D721Med (cell line): ENCODE results near the gene SLC6A7.

Source experiments
- DNase-seq: peaks from one replicate; pipeline ENCODE4 v3.0.0; 2011; ENCODE audit warnings: low spot score; ENCODE audit not compliant: insufficient read length
- FAIRE-seq: peaks from 2 replicates; lab custom pipeline; 2011; peaks lifted over from hg19 to GRCh38; lab: Jason Lieb, UNC
- CTCF ChIP-seq: IDR thresholded peaks from 2 replicates; pipeline ENCODE4 v1.5.1; 2012; ENCODE audit warnings: mild to moderate bottlenecking, control low read depth; ENCODE audit not compliant: insufficient read depth; ENCODE audit errors: missing control alignments

The SLC6A7 gene

DNA sequence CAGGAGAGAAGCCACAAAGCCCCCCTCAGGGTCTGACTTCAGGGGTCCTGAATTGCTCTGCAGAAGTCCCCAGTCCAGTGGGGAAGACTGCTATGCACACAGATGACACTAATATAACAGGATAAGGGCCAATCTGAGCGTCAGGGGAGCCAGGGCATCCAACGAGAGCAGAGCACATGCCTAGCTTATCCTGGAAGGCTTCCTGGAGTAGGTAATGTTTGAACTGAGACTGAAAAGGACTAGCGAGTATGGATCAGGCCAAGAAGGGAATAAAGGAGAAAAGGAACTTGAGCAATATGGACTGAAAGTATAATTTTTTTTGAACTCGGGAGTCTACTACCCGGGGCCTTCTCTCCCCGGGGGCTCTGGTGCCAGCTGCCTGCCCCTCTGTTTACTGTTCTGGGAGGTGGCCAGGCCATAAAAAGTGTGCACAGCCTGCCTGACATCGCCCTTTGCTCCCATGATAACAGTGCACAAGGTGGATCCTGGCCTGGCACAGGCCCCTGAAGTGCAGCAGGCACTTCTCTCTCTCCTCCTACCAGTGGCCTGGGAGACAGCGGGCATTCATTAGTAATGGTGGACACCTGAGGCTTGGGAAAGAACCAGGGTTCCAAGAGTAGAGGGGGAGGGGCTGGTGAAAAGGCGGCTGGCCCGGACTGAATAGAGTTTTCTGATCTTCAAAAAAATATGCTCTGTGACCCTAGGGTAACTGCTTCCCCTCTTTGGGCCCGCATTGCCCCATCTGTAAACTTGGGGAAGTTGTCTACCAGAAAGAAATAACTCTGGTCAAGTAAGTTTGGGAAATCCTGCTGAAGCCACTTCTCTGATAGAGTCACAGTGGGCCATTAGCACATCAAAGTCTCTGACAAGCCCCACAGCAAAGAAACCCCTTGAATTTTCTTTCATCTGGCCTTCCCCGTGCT, 4.6 kb upstream of the SLC6A7 start:
- FAIRE-seq = no peak
- DNase-seq = no peak
- TF ChIP-seq CTCF = no peak

DNA sequence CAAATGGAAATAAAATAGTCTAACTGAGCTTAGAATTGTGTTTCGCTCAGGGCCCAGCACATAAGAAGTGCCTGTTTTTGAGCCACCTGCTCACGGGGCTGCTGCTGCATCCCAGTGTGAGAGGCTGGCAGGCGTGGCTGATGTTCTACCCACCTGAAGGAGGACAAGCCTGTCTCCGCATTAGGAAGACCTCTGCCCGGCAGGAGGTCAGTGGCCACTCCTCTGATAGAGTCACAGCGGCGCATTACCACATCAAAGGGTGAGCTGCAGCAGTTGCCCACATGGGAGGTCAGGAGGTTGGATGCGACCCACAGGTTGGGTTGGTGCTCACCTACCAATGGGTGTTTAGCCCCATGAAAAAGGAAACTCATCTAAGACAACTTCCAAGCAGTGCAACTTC, 3.7 kb upstream of the SLC6A7 start:
- no peak for TF ChIP-seq CTCF
- FAIRE-seq (no peak), DNase-seq (no peak)

- no peak for TF ChIP-seq CTCF
- FAIRE-seq (no peak), DNase-seq (no peak)
Measured at GRCh38 chr5:150186897-150187296, 3.0 kb upstream of the SLC6A7 start.

DNA sequence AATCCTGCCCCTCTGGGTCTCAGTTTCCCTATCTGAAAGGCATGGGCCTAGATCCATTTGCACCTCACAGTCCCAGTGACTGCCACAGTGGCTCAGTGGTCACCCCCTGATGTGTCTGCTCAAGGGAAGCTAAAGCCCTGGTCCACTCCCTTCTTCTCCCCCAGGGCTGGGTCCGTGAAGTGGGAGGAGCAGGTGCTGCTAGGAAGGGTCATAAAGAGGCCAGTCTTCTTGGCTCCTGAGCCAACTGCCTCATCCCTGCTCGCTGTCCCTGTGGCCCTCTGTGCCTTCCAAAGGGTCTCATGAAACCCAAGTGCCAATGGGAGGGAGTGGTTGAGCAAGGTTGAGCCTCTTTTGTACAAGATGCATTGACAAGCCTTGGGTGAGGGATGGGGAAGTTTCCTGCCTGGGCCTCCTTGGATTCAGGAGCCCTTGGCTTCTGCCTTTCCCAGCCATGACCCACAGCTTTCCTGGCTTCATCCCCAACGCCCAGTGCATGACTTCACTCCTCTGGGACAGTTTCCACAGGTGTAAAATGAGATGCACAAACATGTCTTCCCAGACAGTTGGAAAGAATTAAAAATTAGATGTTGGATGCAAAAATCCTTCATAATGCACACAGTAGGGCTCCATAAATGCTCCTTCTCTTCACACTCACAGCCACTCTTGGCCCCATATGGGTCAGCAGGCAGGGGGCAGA, 1.6 kb upstream of the SLC6A7 start:
- no peak for TF ChIP-seq CTCF
- DNase-seq = no peak
- FAIRE-seq = no peak

GRCh38 chr5:150189326-150189725, 536 bp upstream of the SLC6A7 start:
- FAIRE-seq (no peak), DNase-seq (no peak)
- TF ChIP-seq CTCF = no peak

DNA sequence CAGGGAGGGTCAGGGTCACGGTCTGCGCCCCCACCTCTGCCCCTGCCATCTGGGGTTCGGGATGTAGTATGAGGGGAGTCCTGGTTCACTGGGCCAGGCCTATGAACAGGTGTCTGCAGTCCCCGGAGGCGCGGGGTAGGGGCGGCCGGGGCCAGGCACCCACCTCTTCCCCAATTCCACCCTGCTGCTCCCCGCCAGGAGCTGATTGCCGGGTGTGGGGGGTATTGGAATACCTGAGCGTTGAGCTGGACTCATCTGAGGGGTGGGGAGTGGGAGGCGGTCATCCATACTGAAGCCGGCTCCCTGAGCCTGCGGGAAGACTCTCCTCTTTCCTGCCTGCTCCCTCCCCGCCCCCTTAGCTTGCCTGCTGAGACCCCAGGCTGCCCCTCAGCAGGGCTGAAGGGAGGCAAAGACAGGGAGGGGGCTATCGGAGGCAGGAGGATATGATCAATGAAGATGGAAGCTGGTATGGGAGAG, 679 bp downstream of the SLC6A7 start:
- DNase-seq = no peak
- no peak for TF ChIP-seq CTCF
- no peak for FAIRE-seq

DNA sequence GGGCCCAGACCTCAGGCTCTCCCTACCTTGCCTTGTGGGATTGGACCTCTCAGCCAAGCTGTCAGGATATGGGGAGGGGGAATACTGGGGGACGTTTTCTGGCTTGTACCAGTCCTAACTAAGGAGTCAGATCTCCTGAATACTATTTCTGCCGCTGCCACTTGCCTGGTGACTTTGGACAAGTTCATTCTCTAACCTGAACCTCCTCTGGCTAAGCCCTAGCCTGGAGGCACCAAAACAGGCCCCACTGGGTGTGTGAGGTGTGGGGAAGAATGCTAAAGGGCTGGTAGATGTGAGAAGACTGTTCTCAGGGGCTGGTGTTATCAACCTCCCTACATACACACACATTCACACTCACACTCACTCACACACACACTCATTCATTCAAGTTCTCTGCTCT, 1.1 kb downstream of the SLC6A7 start:
- TF ChIP-seq CTCF = no peak
- DNase-seq = no peak
- no peak for FAIRE-seq
